GM19023 (cell line): Measurements from ENCODE around the gene PPIH.
"Not testable (repeated sequence)": the region's sequence is repeated elsewhere in the genome, so short reads cannot be mapped to it uniquely, and the experiment has no call there.

Experiments used
- ATAC-seq: cut with Tn5 transposase; IDR thresholded peaks from one replicate; pipeline ENCODE4 v1.9.1; 2021; ENCODE audit warnings: mild to moderate bottlenecking, moderate library complexity; ENCODE audit not compliant: unreplicated experiment

The PPIH gene

DNA sequence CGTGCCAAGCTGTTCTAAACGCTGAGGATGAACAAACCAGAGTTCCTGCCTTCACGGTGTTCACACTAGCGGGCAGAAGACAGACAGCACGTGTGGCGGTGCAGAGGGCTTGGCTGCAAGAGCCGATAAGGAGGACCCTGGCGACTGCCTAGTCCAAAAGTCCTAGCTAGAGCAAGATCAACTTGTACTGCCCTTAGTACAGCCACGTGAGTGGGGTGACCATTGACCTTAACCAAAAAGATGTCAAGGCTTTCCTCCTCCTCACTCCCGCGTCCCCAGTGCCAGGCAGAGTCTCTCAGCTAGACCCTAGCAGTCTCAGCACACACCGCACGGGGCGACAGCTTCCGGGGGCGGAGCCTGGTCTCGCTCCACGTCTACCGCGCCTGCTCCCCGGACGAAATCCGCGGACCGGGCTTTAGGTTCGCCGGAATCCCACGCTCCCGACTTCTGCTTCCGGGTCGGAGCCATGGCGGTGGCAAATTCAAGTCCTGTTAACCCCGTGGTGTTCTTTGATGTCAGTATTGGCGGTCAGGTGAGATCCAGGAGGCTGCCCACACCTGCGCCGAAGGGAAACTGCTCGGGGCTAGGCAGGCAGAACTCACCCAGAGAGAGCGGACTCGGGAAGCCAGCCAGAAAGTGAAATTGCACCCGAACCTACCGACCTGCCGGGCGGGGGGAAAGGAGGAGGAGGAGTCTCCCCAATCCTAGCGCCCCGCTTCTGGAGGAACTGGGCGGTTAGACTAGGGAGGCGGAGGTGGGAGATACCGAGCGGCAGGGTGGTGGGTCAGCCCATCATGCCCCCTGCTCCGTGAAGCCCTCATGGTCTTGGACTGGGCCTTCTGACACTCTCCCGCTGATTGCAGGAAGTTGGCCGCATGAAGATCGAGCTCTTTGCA is at the start of gene PPIH:
Gene PPIH (plus strand): TSS at position 443 of the 896 bp plus-strand sequence. CDS start 24 bp downstream, at position 467.
- ATAC-seq, result peak; percentile 95

DNA sequence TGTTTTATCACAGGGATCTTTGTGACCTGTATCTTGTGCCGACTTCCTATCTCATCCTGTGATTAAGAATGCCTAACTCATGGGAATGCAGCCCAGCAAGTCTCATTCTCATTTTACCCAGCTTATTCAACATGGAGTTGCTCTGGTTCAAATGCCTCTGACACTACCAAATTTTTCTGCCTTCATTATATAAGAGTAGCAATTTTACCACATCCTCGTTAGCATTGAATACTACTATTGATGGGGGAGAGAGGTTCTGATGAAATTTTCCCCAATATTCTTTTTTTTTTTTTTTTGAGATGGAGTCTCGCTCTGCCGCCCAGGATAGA is 44.5 kb upstream of the PPIH start:
- ATAC-seq, result no peak

DNA sequence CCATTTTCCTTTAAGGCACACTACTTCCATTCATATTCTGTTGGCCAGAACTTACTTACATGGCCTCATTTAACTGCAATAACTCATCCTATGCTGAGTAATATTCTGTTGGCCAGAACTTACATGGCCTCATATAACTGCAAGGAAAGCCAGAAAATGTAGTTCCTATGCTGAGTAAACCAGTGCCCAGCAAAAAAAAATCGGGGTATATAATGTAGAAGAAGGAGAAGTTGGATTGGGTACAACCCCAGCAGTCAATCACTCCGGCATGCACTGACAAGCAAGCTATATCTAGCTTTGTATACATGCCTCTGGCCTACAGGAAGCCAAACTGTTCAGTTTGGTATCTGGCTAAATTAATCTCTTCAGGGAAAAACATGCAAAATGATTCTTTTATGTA is 39.4 kb upstream of the PPIH start:
- ATAC-seq, result no peak

DNA sequence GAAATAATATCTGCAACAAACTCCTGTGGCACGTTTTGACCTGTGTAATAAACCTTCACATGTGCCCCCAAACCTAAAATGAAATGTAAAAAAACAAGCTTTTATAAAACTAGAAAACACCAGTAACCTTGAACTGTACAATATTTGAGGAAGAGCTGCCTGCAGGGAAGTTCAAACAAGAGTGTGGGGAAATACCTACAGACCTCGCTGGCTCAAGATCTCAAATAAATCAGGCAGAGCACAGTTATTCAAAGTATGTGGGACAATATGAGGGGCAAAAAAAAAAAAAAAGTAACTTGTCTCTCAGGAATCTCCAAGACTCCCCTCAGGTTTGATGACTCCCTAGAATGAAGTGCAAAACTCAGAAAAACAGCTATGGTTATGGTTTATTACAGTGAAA is 37.9 kb upstream of the PPIH start:
- no peak for ATAC-seq

DNA sequence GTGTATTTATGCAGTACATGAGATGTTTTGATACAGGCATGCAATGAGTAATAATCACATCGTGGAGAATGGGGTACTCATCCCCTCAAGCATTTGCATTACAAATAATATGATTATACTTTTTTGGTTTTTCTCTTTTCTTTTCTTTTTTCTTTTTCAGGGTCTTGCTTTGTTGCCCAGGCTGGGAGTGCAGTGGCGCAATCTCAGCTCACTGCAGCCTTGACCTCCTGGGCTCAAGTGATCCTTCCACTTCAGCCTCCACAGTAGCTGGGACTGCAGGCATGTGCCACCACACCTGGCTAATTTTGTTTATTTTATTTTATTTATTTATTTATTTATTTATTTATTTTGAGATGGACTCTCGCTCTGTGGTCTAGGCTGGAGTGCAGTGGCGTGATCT is 37.0 kb upstream of the PPIH start:
- not testable (repeated sequence) for ATAC-seq

DNA sequence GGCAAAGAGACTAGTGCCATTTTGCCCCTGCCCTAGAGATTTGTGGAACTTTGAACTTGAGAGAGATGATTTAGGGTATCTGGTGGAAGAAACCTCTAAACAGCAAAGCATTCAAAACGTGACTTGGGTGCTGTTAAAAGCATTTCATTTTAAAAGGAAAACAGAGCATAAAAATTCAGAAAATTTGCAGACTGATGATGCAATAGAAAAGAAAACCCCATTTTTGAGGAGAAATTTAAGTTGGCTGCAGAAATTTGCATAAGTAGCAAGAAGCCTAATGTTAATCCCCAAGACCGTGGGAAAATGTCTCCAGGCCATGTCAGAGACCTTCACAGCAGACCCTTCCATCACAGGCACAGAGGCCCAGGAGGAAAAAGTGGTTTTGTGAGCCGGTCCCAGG is 31.0 kb upstream of the PPIH start:
- ATAC-seq, result not testable (repeated sequence)

DNA sequence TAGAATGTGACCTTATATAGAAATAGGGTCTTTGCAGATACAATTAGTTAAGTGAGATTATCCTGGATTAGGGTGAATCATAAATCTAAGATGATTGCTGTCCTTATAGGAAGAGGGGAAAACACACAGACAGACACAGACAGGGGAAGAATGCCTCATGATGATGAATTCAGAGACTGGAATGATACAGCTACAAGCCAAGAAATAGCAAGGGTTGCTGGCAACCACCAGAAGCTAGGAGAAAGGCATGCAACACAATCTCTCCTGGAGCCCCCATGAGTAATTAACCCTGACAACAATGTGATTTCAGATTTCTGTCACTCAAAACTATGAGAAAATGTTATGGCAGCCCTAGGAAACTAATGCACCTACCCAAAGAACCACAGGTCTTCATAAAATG is 19.1 kb upstream of the PPIH start:
- ATAC-seq, result no peak

DNA sequence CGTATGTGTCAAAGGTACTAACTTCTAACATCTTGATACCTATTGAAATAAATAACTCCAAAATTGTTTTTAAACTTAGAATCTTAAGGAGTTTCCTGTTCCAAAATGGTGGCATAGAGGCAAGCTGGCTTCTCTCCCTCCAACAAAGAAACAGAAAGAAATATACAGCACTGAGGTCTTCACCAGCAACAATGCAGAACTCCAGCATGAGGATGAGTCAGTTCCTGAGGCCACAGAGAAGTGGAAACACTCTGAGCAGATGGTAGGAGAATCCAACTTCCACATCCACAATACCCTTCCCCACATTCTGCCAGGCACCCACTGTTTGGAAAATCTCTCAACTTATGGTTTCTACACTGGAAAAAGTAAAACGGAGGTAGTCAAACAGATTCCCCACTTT is 12.2 kb upstream of the PPIH start:
- ATAC-seq, result no peak

DNA sequence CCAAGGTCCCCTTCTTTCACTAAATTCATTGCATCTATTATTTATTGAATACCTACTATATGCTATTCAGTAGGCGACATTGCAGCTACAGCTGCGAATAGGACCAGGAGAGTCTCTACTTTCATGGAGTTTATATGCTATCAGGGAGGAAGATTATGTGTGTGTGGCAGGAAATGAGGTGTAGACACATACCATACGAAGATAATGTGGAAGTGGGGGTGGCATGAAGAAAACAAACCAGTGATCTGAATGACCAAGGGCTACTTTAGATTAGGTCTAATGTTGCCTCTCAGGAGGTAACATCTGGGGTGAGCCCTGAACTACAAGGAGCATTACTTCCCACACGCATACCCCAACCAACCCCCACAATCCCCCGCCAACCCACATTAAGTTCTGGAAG is 1.0 kb upstream of the PPIH start:
- ATAC-seq, result no peak

DNA sequence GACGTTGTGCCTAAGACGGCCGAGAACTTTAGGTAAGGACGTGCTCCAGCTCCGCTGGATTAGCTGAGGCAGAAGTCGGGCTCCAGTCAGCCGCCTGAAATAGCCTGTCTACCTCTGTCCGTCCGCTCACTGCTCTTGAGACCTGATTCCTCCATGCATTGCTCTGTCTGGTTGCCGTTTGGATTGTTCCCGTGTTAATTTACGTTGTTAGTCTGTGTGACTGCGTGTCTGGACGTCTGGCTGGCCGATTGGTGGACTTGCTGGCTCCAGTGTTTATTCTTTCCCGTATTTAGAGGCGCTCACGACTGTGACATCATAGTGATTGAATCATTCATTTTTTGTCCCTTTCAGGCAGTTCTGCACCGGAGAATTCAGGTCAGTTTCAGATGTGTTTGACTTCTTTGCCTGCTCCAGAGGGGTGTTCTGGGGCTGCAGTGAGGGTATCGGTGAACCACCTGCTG is 684 bp downstream of the PPIH start:
- no peak for ATAC-seq

DNA sequence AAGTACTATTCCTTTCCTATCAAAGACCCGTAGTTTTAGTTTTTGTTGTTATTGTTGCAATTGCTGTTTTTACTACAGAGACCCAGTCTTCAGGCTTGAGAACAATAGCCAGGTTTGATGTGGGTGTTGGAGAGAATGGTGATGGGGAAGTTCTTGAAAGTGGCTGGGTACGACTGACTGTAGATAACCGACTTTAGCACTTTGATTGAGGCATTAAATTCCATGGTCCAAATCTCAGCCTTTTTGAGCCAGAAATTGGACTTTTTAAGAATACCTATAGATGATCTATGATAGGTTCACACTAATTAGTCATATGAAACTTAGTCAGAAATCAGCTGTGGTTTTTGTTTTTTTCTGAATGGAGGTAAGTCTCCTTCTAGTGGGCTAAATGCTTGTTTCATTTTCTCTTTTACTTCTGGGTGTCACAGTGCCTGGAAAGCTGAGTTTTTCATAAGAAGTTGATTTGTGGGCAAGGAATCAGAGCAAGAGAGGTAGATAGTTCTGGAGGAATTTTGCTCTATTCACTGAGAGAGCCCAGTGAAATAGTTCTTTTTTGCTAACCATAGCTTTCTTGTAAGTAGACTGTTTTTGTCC is 2.8 kb downstream of the PPIH start:
- no peak for ATAC-seq

DNA sequence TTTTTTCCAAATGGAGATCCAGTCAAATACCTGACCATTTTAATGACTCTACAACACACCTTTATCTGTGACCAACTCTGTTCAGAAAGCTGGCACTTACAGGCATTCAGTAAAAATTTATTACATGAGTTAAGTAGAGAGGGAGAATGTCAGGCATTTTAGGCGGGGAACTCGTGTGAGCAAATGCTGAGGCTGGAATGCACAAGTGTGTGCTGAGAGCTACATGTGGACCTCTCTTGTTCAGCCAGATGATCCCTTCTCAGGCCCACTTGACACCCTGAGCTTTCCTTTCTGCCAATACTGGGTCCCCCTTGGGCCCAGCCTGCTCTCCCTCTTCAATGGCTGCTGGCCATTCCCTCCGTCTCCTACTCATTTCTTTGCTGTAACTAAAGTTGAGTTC is 11.7 kb downstream of the PPIH start:
- no peak for ATAC-seq

DNA sequence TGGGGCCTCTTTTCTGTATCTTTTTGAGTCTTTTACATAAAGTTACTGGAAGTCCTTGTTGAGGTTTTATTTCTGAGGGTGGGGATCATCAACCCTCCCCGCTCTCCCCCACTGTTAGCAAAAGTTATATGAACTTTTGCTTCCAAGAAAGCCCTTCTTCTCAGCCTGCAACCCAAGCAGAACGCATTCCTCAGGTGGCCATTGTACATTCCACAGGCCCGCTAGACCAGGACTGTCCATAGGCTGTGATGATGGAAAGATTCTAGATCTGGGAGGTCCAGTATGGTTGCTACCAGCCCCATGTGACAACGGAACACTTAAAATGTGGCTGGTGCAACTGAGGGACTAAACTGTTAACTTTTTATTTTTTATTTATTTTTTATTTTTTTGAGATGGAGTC is 12.2 kb downstream of the PPIH start:
- no peak for ATAC-seq

DNA sequence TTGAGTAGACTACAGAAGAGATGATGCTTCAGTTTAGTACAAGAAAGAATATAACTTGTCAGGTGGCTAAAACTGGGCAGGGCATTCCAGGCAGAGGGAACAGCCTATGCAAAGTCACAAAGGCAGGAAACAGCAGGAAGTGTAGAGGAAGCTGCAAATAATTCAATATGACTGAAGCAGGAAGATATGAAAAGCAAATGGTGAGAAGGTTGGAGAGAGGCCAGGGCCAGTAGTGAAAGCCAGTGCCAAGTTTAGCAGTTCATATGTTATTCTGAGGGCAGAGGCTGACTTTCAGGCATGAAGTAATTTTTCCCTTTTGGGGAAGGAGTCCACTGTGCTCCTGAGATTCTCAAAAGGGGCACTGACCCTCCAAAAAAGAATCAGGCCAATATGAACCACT is 16.0 kb downstream of the PPIH start:
- ATAC-seq, result no peak

DNA sequence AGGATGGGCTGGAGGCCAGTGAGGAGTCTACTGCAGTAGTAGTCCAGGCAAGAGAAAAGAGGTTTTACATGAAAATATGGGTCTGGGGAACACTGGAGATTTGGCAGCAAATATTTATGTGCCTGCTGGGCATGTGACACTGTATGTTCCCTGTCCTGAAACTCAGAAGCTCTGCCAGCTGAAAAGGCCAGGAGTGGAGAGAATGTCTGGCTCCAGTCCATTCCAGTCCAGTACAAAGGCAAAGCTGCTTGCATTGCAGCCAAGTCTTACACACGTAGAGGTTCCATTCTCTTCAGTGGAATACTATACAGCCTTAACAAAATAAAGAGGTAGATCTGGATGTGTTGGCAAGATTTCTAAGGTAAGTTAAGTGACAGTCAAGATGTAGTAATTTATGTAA is 16.5 kb downstream of the PPIH start:
- ATAC-seq, result no peak

DNA sequence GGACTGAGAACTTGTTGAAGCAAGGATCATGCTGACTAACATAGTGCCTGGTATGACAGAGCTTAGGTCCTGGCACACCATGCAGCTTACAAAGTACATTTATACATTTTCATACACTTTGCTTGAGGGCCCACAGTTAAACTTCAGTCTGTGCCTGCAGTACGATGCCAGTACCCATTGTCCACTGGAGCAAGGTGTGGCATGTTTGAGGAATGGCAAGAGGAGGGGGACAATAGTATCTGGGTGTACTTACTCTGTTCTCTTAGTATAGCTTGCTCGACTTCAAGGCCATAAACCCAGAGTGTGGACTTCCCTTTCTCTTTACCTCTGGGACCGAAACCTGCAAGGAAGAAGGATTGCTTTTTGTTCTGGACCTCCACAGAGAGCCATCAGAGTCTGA is 17.2 kb downstream of the PPIH start:
- ATAC-seq, result no peak

DNA sequence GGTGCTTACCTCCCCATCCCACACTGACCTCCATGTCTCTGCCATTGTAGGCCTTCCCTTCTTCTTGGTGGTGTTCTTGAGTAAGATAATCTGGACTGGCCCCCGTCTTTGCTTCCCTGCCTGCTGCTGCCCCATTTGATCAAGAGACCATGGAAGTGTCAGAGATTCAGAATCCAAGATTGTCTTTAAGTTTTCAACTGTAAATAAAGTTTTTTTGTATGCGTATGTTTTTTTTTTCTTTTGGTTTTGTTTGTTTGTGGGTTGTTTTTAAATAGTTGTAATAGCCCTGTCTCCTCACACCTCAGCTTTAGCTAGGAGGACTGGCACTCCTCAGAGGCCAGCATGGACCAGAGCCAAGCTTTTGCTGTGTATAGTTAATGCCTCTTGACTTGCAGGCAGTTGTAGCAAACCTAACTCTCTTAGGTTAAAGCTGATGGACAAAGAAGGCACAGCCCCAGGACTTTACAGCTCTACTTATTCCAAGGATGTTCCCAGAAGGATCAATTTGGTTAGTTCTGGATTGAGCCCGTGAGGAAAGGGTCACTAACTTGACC is 18.4 kb downstream of the PPIH start:
- ATAC-seq, result no peak

DNA sequence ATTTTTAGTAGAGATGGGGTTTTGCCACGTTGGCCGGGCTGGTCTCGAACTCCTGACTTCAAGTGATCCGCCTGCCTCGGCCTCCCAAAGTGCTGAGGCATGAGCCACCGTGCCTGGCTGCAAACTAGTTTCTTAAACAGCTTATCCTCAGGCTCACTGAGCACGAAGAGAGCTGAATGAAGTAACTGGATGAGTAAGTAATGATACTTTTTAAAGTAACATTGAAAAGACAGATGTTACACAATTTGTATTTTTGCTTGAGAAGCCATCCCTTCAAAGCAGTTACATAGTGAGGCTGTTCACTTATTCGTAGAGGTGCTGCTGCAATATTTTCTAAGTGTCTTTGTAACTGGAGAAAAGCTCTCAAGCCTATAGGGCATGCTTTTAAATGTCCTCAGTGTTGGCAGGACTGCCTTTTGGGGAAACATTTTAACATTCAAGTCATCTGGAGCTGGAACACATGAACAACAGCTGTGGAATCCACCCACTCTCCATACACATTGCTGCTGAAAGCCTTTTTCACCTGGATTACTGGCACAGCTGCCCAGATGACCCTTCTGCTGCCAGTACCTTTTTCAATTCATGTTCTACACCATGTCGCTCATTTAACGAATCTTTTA is 21.3 kb downstream of the PPIH start:
- no peak for ATAC-seq

DNA sequence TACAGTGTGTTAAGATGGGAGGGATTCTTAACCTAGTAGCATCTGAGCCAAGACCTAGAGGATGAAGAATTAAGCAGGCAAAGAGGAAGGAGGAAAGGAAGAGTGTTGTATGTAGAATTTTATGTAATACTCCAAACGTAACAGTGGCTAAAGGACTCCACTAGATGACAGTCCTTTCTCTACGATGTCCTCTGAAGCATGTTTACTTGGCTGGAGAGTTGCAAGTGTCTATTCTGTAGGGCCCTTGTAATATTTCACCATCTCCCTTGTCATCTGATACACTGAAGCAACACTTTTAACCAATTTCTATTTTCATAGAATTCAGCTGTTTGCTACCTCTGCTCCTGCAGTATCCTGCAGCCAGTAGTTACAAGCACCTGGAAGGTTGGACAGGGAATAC is 21.8 kb downstream of the PPIH start:
- ATAC-seq, result no peak

DNA sequence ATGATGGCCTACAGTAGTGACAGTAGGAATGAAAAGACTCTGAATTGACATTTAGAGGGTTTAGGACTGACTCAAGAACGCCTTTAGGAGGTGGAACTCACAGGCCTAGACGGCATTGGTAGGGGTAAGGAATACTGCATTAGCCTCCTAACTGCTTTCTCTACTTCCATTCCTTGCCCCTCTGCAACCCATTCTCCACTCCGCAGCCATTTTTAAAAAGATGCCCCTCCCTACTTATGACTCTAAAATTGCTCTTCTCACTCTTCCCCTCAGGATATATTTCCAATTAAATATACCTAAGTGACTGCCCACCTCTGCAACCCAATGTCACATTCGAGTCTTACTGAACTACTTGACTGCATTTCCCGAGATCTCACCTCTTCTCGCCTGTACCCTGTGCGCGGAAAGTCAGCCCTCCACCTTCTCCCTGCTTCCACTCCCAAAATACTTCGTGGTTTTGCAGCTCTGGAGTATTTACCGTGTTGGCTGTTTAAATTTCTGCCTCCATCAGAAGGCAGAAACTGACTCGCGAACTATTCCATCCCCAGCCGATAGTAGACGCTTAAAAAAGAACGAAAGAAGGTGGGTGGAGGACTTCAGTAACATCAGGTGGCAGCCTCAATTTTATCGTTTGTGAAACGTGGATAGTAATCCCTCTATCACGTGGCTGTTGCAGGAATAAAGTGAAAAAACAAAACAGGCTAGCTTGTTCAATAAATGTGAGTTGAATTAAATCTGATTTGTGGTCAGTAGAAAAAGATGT is 22.9 kb downstream of the PPIH start:
- ATAC-seq, result no peak
